NOMO-1 treated with DMSO at 0.1 percent for 48 hours (cell line): ENCODE data around the gene TGFBR2.

Experiments used
- DNase-seq: peaks from one replicate; lab custom pipeline; 2025; ENCODE audit not compliant: unreplicated experiment; lab: John Stamatoyannopoulos, UW

The TGFBR2 gene

DNA sequence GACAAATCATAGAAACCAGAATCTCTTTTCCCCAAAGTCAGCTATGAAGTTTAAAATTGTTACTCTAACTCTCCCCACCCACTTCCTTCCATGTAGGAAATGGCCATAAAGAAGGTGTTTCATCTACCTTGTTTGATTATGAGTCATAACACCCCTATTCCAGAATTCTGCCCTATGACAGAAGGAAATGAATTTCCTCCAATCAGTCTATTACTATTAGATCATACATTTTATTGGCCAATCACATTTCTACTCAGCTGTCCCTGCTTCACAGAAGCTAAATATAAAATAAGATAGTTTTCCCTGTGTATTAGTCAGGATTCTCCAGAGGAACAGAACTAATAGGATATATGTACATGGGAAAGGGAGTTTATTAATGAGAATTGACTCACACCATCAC, 102.1 kb downstream of the TGFBR2 start:
- no peak for DNase-seq

DNA sequence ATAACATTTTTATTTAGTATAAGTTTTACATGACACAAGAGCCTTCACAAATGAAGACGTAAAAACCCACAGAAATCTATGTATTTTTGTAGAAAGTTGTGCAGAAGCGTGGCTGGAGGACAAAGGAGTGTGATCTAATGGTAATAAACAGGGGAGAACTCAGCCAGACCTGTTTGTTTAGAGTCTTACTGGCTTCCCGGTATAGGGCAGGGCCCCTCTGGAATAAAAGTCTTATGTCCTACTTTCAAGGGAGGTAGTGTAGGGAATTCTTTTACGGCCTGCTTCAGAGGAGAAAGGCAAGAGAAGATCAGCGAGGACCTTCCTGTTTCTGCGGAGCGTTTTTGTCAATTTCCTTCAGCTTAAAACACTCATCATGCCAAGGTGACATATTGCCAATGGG, 103.6 kb downstream of the TGFBR2 start:
- no peak for DNase-seq

DNA sequence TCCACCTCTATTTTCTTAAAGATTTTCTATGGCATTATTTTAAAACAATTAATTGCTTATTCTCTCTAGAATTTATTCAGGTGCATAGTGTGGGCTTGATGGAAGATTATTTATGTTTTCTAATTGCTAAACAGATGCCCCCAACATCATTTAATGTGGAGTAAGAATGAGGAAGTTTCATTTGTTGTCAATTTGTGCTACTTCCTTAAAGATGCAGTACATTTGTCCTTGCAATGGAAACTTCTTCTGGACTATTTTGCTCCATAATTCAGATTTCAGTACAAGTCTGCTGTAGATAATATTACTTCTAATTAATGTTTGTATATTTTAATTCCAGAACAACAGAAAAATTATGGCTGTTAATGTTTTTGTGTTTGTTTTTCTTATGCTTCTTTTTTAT, 104.8 kb downstream of the TGFBR2 start:
- DNase-seq, result peak; percentile 48

DNA sequence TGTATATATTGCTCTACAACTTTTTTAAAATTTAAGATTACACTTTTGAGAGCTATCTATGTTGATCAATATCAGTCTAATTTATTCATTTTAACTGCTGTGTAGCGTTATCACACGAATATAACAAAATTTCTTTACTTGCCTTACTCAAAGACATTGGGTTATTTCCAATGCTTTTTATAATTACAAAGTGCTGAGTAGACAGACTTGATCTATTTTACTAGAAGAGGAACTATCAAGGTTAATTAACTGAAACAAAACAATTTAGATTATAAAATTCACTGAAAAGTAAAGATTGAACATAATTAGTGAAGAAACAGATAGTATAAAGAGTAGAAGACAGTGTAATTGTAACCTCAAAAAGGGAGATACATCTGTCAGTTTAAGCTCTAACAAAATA, 105.5 kb downstream of the TGFBR2 start:
- no peak for DNase-seq

DNA sequence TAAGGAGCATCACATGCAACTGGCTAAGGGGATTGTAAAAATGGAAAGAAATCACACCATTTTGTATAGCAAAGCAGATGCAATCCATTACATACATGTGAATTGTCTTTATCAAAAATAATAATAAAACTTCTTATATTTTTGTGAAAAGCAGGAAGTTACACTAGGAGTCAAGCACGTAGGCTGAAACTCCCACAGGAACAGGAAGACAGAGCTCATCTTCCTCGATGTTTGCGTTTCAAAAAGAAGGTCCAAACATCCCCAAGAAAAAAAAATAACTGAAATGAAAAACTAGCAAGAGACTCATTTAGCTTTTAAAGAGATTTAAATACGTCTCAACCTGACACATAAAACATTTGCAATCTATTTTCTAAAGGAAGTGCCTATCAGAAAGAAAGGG, 106.6 kb downstream of the TGFBR2 start:
- DNase-seq, result no peak

DNA sequence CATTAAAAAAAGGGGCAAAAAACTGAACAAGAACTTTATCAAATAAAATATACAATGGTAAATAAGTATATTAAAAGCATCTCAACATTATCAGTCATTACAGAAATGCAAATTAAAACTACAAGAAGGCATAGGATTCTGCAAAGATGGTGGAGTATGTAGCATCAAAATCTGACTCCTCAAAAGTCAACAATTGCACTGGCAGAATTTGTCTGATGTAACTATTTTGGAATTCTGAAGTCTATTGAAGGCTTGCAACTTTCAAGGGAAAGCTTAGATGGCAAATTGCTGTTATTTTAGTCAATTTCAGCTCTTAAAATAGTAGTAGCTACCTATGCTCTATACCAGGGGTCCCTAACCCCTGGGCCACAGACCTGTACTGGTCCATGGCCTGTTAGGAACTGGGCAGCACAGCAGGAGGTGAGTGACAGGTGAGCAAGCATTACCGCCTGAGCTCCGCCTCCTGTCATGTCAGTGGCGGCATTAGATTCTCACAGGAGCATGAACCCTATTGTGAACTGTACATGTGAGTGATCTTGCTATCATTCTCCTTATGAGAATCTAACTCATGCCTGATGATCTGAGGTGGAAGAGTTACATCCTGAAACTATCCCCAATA, 107.6 kb downstream of the TGFBR2 start:
- no peak for DNase-seq

DNA sequence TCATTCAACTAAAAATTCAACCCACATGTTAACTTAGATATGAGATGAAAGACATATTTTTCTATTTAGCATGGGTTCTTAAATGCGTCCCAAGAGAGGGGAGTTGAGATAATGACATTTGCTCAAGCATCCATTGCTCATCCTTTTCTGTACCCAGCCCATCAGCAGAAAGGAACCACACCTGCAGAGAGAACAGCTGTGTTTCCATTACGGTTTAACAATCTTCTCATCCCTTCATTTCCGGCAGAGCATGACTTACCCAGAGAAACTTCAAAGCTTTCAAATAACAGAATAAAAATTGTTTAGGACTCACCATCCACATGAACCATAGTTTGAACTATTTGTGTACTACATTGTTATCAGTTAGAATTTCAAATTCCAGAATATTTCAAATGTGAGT, 113.1 kb downstream of the TGFBR2 start:
- DNase-seq, result no peak

DNA sequence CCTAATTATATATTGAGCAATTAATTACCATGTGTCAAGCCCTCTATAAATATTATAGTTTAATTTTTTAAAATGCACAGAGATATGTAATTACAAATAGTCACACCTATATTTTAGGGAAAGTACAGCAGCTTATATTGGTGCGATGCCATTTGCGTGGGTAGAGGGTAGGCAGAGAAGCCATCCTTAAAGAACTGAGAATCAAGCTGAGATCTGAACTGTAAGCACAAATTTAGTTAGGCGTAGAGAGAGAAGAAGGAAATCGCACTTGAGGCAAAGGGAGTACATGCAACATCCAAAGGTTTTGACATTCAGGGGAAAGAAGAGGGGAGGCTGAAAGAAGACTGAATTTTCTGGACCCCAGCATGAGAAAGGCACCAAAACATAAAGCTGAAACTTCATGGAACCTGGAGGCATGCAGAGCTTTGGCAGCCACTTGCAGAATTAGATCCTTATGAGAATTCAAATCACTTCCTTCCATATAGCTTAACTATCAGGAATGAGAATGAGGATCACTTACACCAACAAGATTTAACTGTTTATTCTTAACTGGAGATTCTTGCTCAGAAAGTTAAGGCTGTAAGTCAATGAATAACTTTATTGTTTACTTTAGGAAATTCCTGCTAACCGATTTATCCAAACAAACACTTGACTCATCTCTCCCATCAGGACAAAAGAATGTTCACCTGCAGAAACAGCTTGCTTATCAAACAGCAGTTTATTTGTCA, 114.3 kb downstream of the TGFBR2 start:
- DNase-seq, result no peak

DNA sequence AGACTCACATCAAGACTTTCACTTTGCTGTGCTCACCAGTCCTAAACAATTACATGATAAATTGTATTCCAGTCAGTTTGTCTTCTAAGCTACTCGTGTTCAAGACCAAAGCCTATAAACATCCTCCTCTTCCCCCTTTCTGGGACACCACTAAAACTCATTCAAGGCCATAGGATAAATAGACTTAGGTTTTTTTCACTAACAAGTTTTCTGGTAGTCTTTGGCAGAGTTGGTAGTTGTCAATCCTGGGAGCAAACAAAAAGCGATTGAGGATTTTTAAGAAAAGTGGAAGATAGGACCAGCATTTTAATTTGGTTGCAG, 114.9 kb downstream of the TGFBR2 start:
- no peak for DNase-seq

DNA sequence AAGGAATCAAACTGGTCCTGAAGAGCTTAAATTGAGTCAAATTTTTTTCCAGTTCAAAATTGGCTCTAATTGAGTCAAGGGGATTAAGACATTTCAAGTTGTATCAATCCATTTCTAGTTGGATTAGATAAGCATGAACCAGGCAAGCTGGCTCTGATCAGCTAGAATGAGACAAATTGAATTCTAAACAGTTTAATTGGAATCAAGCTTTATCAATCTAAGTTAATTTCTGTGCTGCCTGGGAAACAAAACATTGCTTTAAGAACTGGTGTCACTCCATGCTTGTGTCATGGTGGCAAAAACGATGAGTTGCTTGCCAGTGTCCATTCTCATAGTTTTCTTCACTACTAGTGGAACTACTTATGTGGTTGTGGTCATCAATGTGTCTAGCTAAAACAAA, 116.8 kb downstream of the TGFBR2 start:
- no peak for DNase-seq

DNA sequence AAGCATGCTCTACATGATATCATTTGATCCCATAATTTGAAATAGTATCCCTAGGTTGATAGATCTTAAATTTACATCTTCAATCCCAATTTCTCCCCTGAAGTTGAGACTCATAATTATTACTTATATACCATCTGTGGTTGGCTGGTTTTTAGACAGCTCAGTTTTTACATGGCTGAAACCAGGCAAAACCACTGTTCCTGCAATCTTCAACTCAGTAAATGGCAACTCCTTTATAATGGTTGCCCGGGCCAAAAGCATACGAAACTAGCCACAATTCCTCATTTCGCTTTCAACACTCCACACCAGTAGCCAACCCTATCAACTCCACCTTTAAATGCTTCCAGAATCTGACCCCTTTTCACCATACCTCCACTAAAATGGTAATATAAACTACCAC, 118.5 kb downstream of the TGFBR2 start:
- DNase-seq, result no peak

DNA sequence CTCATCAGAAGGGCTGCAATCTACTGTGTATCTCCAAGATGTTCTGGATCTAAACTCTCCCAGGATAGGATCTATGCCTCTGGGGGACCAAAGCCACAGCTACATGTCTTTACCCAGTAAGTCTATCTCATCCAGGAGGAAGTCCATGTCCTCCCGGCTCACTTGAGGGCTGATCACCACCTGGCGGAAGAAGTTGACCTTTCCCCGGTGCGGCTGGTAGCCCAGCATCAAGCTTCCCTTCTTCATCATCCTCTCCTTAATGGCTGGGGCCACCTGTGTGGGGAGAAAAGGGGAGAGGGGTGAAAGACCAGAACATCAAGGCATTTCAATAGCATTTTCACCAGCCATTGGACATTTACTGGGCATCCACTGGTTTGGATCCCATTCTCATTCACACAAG, 121.7 kb downstream of the TGFBR2 start:
- no peak for DNase-seq

DNA sequence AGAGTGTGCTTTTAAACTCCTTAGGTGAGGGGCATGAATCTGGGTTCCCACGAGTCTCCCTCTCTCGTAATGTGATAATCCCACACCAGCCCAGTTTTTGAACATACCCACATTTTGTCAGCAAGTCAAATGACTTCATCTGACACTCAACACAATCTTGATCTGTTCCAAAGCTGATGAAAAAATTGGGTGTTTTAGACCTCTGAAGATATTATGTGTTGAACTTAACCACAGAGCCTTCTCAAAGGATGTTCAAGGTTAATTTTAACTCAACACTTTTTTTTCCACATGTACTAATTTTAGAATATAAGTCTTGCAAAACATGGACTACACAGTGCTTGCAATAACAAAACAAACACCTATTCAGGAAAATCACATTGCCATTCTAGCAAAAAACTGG, 123.1 kb downstream of the TGFBR2 start:
- no peak for DNase-seq

DNA sequence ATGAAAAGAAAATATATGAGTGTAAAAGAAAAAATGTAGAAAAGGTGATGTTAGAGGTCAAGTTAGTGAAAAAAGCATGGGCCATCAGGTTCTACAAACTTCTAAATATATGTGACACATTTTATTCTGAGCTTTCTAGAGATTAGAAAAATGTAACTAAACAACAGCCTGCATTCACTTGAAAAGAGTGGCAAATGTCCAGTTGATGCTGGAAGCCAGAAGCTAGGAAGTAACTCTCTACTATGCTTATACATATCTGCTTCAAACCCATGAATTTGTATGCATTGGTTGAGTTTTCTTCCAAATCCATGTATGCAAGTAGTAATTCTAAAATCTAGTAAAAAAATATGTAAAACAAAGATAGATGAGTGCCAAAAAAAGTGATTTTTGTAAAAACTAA, 123.5 kb downstream of the TGFBR2 start:
- no peak for DNase-seq

DNA sequence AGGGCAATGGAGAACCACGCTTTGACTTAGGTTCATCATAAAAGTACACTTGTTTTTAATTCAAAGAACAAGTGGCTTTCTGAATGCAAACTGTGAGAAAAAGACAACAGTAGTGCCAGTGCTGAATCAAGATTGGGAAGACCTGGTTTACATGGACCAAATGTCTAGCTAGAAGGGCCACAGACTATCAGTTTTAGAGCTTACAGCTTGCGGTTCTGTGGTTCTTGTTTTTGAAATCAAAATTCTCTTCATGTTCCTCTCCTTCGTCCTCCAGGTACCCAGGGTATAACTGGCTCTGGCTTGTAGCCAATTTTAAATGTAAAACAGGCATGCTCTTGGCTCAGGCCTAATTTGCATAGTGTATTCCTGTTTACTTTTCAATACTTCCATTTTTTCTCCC, 124.6 kb downstream of the TGFBR2 start:
- no peak for DNase-seq

DNA sequence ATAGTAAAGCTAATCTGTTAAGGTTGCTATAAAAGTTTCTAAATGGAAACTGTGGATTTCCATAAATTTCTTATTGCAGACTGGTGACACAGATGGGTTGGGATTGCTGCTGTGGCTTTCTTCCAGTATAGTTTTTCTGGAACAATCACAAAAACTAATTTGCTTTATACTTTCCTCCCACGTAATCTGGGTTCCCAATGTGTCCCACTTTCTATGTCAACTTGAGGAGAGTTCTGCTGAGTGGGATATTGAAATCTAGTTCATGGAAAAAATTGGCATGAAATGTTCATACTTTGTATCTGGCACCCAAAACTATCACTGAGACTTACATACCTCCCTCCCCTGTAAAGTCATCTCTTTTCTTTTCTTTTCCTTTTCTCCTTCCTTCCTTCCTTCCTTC, 126.8 kb downstream of the TGFBR2 start:
- DNase-seq, result no peak

DNA sequence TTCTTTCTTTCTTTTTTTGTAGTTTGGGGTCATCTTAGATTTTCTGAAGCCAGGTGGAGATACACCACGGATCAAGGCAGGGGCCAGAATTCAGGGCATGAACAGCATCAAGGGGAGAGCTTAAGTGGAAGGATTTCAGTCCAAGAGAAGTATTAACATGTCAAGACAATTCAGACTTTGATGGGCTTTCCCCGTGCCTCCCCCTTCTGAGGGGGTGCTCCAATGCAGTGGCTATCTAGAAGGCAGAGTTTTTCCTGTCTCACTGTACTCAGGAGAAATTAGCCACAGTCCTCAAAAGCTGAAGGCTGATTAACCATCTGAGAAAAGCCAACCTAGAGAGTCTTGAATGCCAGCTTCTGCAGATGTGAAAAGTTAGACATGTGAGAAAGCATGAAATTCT, 127.3 kb downstream of the TGFBR2 start:
- no peak for DNase-seq

DNA sequence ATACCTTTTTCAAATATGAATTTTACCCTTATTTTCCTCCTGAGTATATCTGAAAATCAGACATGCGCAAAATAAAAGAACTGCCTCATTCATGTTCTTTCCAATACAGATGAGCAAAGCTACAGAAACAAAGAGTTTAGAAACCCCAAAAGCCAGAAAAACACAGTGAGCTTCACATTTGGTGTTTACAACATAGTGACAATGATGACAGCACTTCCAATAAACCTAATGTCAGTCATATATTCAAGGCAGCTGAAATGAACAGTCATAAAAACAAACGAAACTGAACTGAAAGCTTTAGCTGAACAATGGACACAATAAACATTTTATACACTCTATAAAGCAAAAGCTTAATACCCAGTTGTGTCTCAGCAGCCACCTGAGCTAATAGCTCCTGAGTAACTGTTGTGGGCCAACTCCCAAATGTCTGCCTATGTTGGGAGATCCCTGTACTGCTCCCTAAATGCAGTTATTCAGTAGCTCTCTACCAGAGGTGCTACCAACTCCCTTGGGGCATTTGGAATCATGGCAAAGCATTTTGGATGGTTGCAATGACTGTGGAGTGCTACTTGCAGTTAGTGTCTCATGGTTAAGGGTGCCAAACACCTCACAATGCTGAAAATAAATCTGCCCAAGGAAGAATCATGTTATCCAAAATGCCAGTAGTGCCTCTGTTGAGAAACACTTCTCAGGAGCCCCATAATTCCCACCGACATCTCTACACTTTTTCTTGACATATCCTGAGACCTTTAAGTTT, 131.5 kb downstream of the TGFBR2 start:
- no peak for DNase-seq

DNA sequence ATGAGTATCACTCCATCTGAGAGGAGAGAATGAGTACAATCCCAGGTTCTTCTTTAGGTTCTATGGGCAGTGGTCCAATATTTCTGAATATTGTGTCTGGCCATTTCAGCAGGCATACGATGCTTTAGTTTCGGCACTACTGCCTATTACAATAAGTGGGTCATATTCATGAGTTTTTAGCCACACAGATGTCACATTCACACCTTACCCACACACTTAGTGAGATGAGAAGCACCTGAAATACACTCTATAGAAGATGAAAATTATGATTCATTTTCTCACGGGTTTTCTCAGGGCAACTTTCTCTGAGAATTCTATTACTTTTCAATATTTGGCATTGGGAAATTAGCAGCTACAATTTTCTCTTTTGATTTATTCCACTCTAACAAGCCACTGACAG, 132.2 kb downstream of the TGFBR2 start:
- DNase-seq, result no peak

DNA sequence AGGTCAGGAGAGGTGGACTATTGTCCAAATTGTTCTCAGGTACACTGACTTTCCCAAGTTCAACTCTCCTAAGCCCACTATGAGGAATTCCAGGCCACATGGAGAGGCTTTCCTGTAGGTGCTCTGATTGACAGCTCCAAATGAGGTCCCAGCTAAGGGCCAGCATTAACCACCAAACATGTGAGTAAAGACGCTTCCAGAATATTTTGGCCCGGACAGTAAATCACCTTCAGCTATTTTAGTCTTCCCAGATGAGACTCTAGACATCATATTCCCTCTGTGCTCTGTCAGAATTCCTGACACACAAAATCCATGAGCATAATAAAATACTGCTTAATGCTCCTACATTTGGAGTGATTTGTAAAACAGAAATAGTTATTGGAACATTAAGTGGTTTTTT, 135.5 kb downstream of the TGFBR2 start:
- no peak for DNase-seq

DNA sequence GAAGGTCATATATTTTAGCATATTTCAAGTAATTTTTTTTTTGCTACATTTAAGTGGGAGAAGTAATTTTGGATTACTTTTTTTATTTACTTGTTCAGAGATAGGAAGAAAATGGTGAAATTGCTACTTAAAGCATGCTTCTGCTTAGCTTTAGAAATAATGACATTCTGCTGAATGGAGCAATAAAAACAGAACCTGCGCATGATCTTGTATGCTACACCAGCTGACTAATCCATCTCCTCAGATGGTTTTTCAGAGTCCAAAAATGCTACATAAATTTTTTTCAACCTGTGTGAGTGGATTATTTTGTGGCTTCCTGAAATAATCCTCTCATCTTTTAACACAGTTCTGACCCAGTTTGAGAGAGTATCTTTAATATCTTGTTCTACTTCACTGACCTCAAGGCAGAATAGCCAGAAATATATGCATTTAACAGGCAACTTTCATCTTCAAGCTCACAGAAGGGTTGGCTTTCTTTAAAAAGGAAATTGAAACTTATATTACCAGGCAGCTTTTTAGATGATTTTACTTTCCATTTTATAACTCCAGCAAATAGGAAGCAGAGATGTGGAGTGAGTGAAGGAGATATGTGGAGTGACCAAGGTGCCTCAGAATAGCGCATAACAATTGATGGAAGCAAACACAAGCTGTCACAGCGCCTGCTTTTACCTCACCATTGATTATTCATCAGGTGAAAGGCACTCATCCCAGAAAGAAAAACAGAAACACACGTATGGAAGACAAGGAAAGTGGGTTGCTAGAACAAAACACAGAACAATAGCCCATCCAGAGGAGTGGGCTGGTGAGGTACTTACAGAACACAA, 136.6 kb downstream of the TGFBR2 start:
- DNase-seq, result no peak
